ENCODE data around the gene UNC13B. TPM values are rescaled to one million over a fixed set of nuclear protein-coding genes. Genes with fewer than 3 reads are reported as not detected.

UNC13B gene
- total RNA-seq, 1 experiment from 2014 or later: 17.6 TPM

DNA sequence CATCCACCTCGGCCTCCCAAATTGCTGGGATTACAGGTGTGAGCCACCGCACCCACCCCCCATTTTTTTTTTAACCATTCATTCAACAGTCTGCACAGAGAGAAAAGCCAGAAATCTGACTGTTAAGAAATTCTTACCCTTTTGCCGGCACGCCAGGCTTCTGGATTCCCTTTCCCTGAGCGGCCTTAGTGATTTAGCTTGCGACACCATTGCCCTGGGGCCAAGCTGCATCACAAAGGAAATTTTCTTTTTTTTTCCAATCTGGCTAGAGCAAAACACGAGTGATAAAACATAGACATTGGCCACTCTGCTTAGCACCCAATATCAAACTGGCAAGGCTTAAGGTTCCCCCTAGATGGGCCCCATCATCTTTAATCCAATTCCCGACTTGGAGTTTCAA lies 24.9 kb upstream of the UNC13B start:
- DNase-seq (ENCODE audit: low read depth, low spot score): no peak

More for the DNA sequence above, 24.9 kb upstream of the UNC13B start:
- no peaks in the 10 kb centered on the region for H3K4me1 ChIP-seq (ENCODE audit: control insufficient read depth in 1 of 2, insufficient read depth in 2 of 2, low read length in 2 of 2)
- no TSS peak for BruUV-seq (replicated peaks)
- CTCF ChIA-PET: no interaction called here
- peaks cover 3 to 7% of the 10 kb centered on the region in 2 experiments; a peak in 2 of 4 replicates for H3K9me3 ChIP-seq (ENCODE audit: control insufficient read depth in 1 of 2, insufficient read depth in 1 of 2, low read depth in 1 of 2, low read length in 2 of 2)
- H3K27ac ChIP-seq (ENCODE audit: low read depth, low read length): no peak overlapping the region
- TF ChIP-seq POLR2AphosphoS5 (IDR thresholded peaks at IDR 0.05; ENCODE audit: low read depth, low read length): no peak
- TF ChIP-seq, protein P1, sequence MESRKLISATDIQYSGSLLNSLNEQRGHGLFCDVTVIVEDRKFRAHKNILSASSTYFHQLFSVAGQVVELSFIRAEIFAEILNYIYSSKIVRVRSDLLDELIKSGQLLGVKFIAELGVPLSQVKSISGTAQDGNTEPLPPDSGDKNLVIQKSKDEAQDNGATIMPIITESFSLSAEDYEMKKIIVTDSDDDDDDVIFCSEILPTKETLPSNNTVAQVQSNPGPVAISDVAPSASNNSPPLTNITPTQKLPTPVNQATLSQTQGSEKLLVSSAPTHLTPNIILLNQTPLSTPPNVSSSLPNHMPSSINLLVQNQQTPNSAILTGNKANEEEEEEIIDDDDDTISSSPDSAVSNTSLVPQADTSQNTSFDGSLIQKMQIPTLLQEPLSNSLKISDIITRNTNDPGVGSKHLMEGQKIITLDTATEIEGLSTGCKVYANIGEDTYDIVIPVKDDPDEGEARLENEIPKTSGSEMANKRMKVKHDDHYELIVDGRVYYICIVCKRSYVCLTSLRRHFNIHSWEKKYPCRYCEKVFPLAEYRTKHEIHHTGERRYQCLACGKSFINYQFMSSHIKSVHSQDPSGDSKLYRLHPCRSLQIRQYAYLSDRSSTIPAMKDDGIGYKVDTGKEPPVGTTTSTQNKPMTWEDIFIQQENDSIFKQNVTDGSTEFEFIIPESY (IDR thresholded peaks at IDR 0.05; ENCODE audit: extremely low read depth, insufficient replicate concordance, low read length): no peak
- no peak for TF ChIP-seq POLR2A (IDR thresholded peaks at IDR 0.05; ENCODE audit: borderline replicate concordance, extremely low read depth, insufficient read depth, insufficient read length)
- no peak for TF ChIP-seq ELF1 (IDR thresholded peaks at IDR 0.05; ENCODE audit: borderline replicate concordance, low read depth)
- TF ChIP-seq, protein P2, sequence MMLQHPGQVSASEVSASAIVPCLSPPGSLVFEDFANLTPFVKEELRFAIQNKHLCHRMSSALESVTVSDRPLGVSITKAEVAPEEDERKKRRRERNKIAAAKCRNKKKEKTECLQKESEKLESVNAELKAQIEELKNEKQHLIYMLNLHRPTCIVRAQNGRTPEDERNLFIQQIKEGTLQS (IDR thresholded peaks at IDR 0.05): no peak
- TF ChIP-seq SP1 (IDR thresholded peaks at IDR 0.05; ENCODE audit: low read depth): no peak
- TF ChIP-seq, protein P3, sequence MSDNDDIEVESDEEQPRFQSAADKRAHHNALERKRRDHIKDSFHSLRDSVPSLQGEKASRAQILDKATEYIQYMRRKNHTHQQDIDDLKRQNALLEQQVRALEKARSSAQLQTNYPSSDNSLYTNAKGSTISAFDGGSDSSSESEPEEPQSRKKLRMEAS (IDR thresholded peaks at IDR 0.05): no peak
- TF ChIP-seq ZNF274 (IDR thresholded peaks at IDR 0.05; ENCODE audit: low read depth, low read length): no peak
- TF ChIP-seq, protein P4, sequence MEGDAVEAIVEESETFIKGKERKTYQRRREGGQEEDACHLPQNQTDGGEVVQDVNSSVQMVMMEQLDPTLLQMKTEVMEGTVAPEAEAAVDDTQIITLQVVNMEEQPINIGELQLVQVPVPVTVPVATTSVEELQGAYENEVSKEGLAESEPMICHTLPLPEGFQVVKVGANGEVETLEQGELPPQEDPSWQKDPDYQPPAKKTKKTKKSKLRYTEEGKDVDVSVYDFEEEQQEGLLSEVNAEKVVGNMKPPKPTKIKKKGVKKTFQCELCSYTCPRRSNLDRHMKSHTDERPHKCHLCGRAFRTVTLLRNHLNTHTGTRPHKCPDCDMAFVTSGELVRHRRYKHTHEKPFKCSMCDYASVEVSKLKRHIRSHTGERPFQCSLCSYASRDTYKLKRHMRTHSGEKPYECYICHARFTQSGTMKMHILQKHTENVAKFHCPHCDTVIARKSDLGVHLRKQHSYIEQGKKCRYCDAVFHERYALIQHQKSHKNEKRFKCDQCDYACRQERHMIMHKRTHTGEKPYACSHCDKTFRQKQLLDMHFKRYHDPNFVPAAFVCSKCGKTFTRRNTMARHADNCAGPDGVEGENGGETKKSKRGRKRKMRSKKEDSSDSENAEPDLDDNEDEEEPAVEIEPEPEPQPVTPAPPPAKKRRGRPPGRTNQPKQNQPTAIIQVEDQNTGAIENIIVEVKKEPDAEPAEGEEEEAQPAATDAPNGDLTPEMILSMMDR (IDR thresholded peaks at IDR 0.05 in 2 of 3, conservative IDR thresholded peaks at IDR 0.05 in 1 of 3; ENCODE audit: borderline replicate concordance in 1 of 3, insufficient read depth in 1 of 3, low read depth in 2 of 3, low read length in 2 of 3): no peak
- TF ChIP-seq RAD21 (IDR thresholded peaks at IDR 0.05; ENCODE audit: low read depth): no peak
- TF ChIP-seq FOSL1 (IDR thresholded peaks at IDR 0.05; ENCODE audit: low read depth): no peak
- no peak overlapping the region for H3K4me2 ChIP-seq (ENCODE audit: low read length)
- no peak for ATAC-seq
- RAD21 ChIA-PET (ENCODE audit: low non-redundant PET in 1 of 2, low total read pairs in 2 of 2, uncharacterized antibody in 2 of 2, unreplicated experiment in 2 of 2): no interaction called here
- no peaks in the 10 kb centered on the region for H4K20me1 ChIP-seq (ENCODE audit: insufficient read depth)
- intact Hi-C loops (cut with micrococcal nuclease): no loop called here
- H3K4me3 ChIP-seq (replicated peaks in 1 of 2; ENCODE audit: low read depth in 1 of 2, low read length in 2 of 2): no peak overlapping the region
- POLR2A ChIA-PET: no interaction called here
- no peaks in the 10 kb centered on the region for H3K9me2 ChIP-seq (ENCODE audit: insufficient read depth)
- H3K9ac ChIP-seq (ENCODE audit: low read length): no peak overlapping the region
- H3K79me2 ChIP-seq (ENCODE audit: insufficient read depth, low read length): no peaks in the 10 kb centered on the region
- H2AFZ ChIP-seq (ENCODE audit: low read depth, low read length, poor library complexity, severe bottlenecking): no peak overlapping the region
- no peaks in the 10 kb centered on the region for H3K27me3 ChIP-seq (ENCODE audit: insufficient read depth, low read length)
- no peaks in the 10 kb centered on the region for H3K36me3 ChIP-seq (ENCODE audit: control insufficient read depth in 1 of 2, insufficient read depth in 2 of 2, low read length in 2 of 2)
